Heart left ventricle (tissue), 13 donors: ENCODE data around the gene GNGT1.
"Not testable (repeated sequence)": the region's sequence is repeated elsewhere in the genome, so short reads cannot be mapped to it uniquely, and the experiment has no call there.

Source experiments
- CTCF ChIP-seq, 12 donors: fragments of 200-600 bp; sonication (generic) in 4 of 12; IDR thresholded peaks; one replicate each; pipeline versions ENCODE4 v1.5.0 to v1.8.0; 2018 to 2022; ENCODE audit warnings: antibody characterized with exemption in 12 of 12, mild to moderate bottlenecking in 5 of 12
- POLR2A ChIP-seq, 2 donors: fragments of 450-650 bp; IDR thresholded peaks; one replicate each; pipeline ENCODE4 v1.6.1; 2017; ENCODE audit warnings: antibody characterized with exemption in 2 of 2, mild to moderate bottlenecking in 2 of 2, moderate library complexity in 2 of 2
- donor health status: ischemic (EF 13 %, LVEDD 7.1; RV severe dilation, severe dysfunction).
- donor health status: DM: no; HTN: yes; CAD: no.
- donor health status: DM: no; HTN: no; CAD: no.
- donor health status: ischemic (EF 25% LVEDD 6.9; RV normal size, moderate dysfunction).
- donor health status: ischemic (EF 25% LVEDD 5.7; RV mildly dilated, moderate dysfunction).
- donor health status: ischemic (EF 35%, LVEDD 5.7; RV mildly dilated, moderate dysfunction).
- donor health status: nonischemic (EF 11% LVEDD 7.7; RV severe dilation, severe dysfunction).
- donor health status: DM: yes; HTN: yes; CAD: no.
- donor health status: PGD.
- donor health status: ischemic (EF 29% LVEDD 5.4; RV normal size, mild dysfunction).
- donor health status: nonischemic (EF 23%, LVEDD 6.1; RV moderate dilation, normal function).

DNA sequence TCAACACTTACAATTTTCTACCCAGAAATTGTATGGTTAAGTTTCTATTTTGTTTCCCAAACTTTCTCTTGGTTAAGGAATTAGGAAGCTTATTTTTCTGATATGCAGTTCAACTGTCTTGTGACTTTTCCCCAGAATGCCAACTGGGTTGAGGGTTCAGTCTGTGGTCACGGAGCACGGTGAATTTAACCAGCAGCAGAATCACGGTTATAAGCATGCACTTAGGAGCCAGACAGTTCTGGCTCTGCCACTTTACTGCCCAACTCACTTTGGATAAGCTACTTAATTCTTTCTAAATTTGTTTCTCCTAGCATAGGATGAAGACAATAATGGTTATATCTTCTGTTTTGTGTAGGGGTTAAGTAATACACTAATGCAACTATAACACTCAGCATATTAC, 4.9 kb downstream of the GNGT1 start:
- not testable (repeated sequence) for TF ChIP-seq POLR2A, CTCF (IDR thresholded peaks at IDR 0.05)
